ENCODE results near the gene DIAPH3.

GRCh38 chr13:59931621-59932020, 232.1 kb downstream of the DIAPH3 start:
- TF ChIP-seq CTCF (IDR thresholded peaks at IDR 0.05) (no peak), PREB (CRISPR knock-in tag; IDR thresholded peaks at IDR 0.05; ENCODE audit: borderline replicate concordance) (no peak), IRF2 (CRISPR knock-in tag; IDR thresholded peaks at IDR 0.05; ENCODE audit: borderline replicate concordance, low read depth) (no peak), ERG (CRISPR knock-in tag; IDR thresholded peaks at IDR 0.05) (no peak), E2F1 (CRISPR knock-in tag; IDR thresholded peaks at IDR 0.05) (no peak), NR2C2 (CRISPR knock-in tag; IDR thresholded peaks at IDR 0.05) (no peak), ZSCAN18 (CRISPR knock-in tag; IDR thresholded peaks at IDR 0.05) (no peak), SP1 (CRISPR knock-in tag; conservative IDR thresholded peaks at IDR 0.05) (no peak)

Measured in WTC11 (cell line).